Adrenal gland (tissue), 19 donors: Measurements from ENCODE around the gene C3orf62. TPM values are rescaled to one million over a fixed set of nuclear protein-coding genes. Genes with fewer than 3 reads are reported as not detected.

Experiments
- DNase-seq, 7 donors: peaks; one replicate each; pipeline ENCODE4 v3.0.0-alpha.2; 2019 to 2020
- H3K27ac ChIP-seq, 5 donors: fragments of 200-600 bp; sonication (generic) in 4 of 5; 1 replicate in 3 of 5; 2 replicates in 2 of 5; pipeline versions ENCODE4 v1.5.1 to v1.8.0; 2016 to 2020; ENCODE audit warnings: mild to moderate bottlenecking in 1 of 5
- H3K27me3 ChIP-seq: fragments of 200-600 bp; 2 replicates; pipeline ENCODE4 v1.8.0; 2021
- H3K36me3 ChIP-seq, 2 donors: fragments of 200-600 bp; replicated peaks in 1 of 2; 1 replicate in 1 of 2; 2 replicates in 1 of 2; pipeline versions ENCODE4 v1.5.1 to v1.8.0; 2018 to 2022
- H3K4me1 ChIP-seq, 2 donors: fragments of 200-600 bp; replicated peaks in 1 of 2; 1 replicate in 1 of 2; 2 replicates in 1 of 2; pipeline versions ENCODE4 v1.5.1 to v1.8.0; 2018 to 2021
- H3K4me3 ChIP-seq, 4 donors: fragments of 200-600 bp; sonication (generic) in 3 of 4; one replicate each; pipeline ENCODE4 v1.5.1; 2016 to 2018
- H3K9me3 ChIP-seq, 3 donors: fragments of 200-600 bp; sonication (generic) in 1 of 3; replicated peaks in 1 of 3; 1 replicate in 2 of 3; 2 replicates in 1 of 3; pipeline versions ENCODE4 v1.5.1 to v1.8.0; 2016 to 2021
- POLR2A ChIP-seq, 2 donors: fragments of 450-650 bp; IDR thresholded peaks; one replicate each; pipeline ENCODE4 v1.6.1; 2017; ENCODE audit warnings: antibody characterized with exemption in 2 of 2, mild to moderate bottlenecking in 2 of 2, moderate library complexity in 1 of 2
- WGBS, 4 donors: extraction: QIAGEN DNeasy Blood & Tissue Kit in 2 of 4; methylation state at CpG; one replicate each; pipeline versions ENCODE4 v1.1.5 to v1.1.7; 2013 to 2017; 5-methylcytosine and 5-hydroxymethylcytosine counted together
- intact Hi-C, 2 donors: fragments of 100-400 bp; cut with DNase I; formaldehyde crosslinking; loops; one replicate each; pipeline versions ENCODE4 v1.14.1 to v1.15.0; 2022 to 2023
- long read RNA-seq, 10 donors: library from polyadenylated mRNA in 3 of 10; unstranded in 2 of 10; stranded (forward) in 1 of 10; transcript quantifications; one replicate each; pipeline ENCODE4 v2.0.0 and lab custom pipeline, GENCODE V29; 2021 to 2026
- polyA plus RNA-seq, 3 donors: library from polyadenylated mRNA; stranded (reverse); fragments of 200-250 nt in 2 of 3; fragments of 350-450 nt in 1 of 3; fragmentation: Illumina TruSeq in 1 of 3; extraction: RNeasy Lipid Tissue Mini Kit (QIAGEN cat#74804) in 1 of 3; gene quantifications; one replicate each; pipeline ENCODE4 v1.2.3, GENCODE V29; 2013 to 2014
- total RNA-seq, 9 donors: library from RNA; depleted of rRNA in 4 of 9; stranded (reverse); fragments of >200 nt in 4 of 9; fragments of 120-200 nt in 1 of 9; fragmentation: NEBNext Ultra II Directional in 1 of 9; extraction: Animal tissue kit (Norgen Biotek cat#: 25700) in 1 of 9; gene quantifications; one replicate each; pipeline versions ENCODE4 v1.1.0 to v1.2.4, GENCODE V29; 2013 to 2023
- TF ChIP-seq, protein P1 (sequence below), 6 experiments: fragments of 450-650 bp in 4 of 6; fragments of 200-600 bp in 2 of 6; sonication (generic) in 1 of 6; IDR thresholded peaks; 1 replicate in 5 of 6; 2 replicates in 1 of 6; pipeline versions ENCODE4 v1.5.1 to v1.8.0; 2016 to 2021; ENCODE audit warnings: antibody characterized with exemption in 6 of 6, mild to moderate bottlenecking in 2 of 6, moderate library complexity in 1 of 6
- donor health status: healthy with polysubstance abuse.
- donor health status: Bipolar disorder and iron deficiency.
- donor health status: DM: yes; HTN: yes; CAD: no.
- donor health status: DM: no; HTN: no; CAD: no.
- donor health status: DM: no; HTN: no; CAD: no.
- donor health status: DM: yes; HTN: yes; CAD: no.

C3orf62 gene
- total RNA-seq (1 to 10 TPM; 3.4 to 7.4 (median 5.3) TPM), polyA plus RNA-seq (10 to 100 TPM in 2 of 3 donors, 1 to 10 TPM in 1; 7.9 to 17.9 (median 15.1) TPM)
- long read RNA-seq, donor 1: 0 reads
- long read RNA-seq, donor 2, full-length matches to known transcripts: 2 of 2 reads
- long read RNA-seq, donor 2, partial matches to known transcripts: 0 of 2 reads
- long read RNA-seq, donor 2, other reads (novel, unspliced or antisense): 0 of 2 reads
- long read RNA-seq, donor 3, full-length matches to known transcripts: 2 of 2 reads
- long read RNA-seq, donor 3, partial matches to known transcripts: 0 of 2 reads
- long read RNA-seq, donor 3, other reads (novel, unspliced or antisense): 0 of 2 reads
- long read RNA-seq, donor 4, partial matches to known transcripts: 0 of 3 reads
- long read RNA-seq, donor 4, other reads (novel, unspliced or antisense): 1 of 3 reads
- long read RNA-seq, donor 5, full-length matches to known transcripts: 4 of 5 reads
- long read RNA-seq, donor 5, partial matches to known transcripts: 0 of 5 reads
- long read RNA-seq, donor 5, other reads (novel, unspliced or antisense): 1 of 5 reads
- long read RNA-seq, donor 6, full-length matches to known transcripts: 3 of 4 reads
- long read RNA-seq, donor 6, partial matches to known transcripts: 0 of 4 reads
- long read RNA-seq, donor 6, other reads (novel, unspliced or antisense): 1 of 4 reads
- long read RNA-seq, donor 7, full-length matches to known transcripts: 1 of 1 reads
- long read RNA-seq, donor 7, partial matches to known transcripts: 0 of 1 reads
- long read RNA-seq, donor 7, other reads (novel, unspliced or antisense): 0 of 1 reads
- long read RNA-seq, donor 8, full-length matches to known transcripts: 3 of 3 reads
- long read RNA-seq, donor 8, partial matches to known transcripts: 0 of 3 reads
- long read RNA-seq, donor 8, other reads (novel, unspliced or antisense): 0 of 3 reads
- long read RNA-seq, donor 9: 0 reads
- long read RNA-seq, donor 10: 0 reads

DNA sequence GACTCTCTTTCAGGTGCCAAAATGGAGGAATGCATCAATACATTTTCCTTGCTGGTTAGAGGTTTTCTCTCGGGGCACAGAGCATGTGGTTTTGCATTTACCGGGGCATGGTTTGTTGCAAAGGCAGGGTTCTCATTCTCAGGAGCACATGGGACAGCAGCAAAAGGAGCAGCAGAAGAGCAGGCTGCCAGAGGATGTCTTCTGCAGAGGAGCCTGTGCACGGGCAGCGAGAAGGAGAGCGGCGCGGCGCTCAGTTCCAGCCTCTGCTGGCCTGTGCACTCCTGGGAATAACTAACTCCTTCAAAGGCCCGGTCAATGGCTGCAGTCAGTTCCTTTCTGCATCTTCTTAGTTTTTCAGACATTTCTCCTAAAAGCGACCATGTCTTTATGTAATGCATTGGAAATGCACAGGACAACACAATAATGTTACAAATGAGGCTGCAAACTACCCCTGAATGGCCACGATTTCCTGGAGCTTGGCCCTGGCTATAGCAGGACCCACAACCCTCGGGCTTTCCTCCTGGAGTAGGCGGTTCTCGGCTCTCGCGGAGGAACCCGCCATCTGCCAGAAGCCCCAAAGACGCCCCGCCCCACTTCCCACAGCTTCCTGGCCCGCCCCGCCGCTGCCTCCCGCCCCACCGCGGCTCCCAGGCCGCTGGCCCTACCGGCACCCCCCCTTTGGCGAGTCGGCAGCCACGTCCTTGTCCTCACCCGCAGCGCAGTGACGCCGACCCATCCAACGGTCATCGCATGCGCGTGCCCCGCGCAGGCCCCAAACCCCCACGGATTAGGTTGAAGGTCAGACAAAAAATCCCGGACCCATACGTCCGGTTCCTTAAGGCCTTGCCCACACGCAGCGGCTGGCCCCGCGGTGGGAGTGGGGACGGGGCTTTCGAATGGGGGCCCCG is at the start of gene C3orf62:
Gene C3orf62, minus strand, starts transcription at position 758 of the 908 bp plus-strand sequence. Its CDS starts 360 bp downstream, at position 398.
- intact Hi-C loops: loop anchor here (5.0 kb wide), 1 partner anchor 104 kb away; the partner anchor contains the start of gene KLHDC8B (in 2 of the 2)
- 3 to 21% (median 9%) methylated on average over 10 to 51 of the region's 51 CpGs for WGBS, 4 donors
- TF ChIP-seq POLR2A (IDR thresholded peaks at IDR 0.05): peak; percentile 13 to 63
- TF ChIP-seq, protein P1, sequence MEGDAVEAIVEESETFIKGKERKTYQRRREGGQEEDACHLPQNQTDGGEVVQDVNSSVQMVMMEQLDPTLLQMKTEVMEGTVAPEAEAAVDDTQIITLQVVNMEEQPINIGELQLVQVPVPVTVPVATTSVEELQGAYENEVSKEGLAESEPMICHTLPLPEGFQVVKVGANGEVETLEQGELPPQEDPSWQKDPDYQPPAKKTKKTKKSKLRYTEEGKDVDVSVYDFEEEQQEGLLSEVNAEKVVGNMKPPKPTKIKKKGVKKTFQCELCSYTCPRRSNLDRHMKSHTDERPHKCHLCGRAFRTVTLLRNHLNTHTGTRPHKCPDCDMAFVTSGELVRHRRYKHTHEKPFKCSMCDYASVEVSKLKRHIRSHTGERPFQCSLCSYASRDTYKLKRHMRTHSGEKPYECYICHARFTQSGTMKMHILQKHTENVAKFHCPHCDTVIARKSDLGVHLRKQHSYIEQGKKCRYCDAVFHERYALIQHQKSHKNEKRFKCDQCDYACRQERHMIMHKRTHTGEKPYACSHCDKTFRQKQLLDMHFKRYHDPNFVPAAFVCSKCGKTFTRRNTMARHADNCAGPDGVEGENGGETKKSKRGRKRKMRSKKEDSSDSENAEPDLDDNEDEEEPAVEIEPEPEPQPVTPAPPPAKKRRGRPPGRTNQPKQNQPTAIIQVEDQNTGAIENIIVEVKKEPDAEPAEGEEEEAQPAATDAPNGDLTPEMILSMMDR (IDR thresholded peaks at IDR 0.05): no peak
- Histone ChIP-seq H3K4me1 (peaks cover 25 to 45% of the 10 kb centered on the region in 2 donors), H3K9me3 (no peaks in the 10 kb centered on the region), H3K27ac (peak within 1 kb of the TSS; percentile 89 to 99 (median 97)), H3K36me3 (no peaks in the 10 kb centered on the region), H3K27me3 (no peaks in the 10 kb centered on the region), H3K4me3 (peak within 1 kb of the TSS in 1 of 4 donors; percentile 41)
- peak; percentile 93 to 97 (median 95) for DNase-seq

DNA sequence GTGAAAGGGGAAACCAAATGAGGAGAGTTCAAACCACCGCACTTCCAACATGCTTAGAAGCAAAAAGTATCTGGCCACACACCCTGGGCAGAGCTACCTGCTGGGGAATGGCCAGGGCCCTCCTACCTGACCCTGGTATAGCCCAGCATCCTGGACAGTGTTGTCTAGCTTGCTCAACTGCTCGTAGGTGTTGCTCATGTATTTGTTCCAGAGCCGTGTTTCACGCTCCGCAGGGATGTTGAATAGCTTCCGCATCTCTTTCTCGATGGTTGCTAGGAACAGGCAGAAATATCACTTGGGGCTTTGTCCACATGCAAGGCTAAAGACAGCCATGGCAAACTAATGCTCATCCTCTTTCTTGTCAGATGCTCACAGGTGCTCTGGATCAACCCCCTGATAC is 47.7 kb upstream of the C3orf62 start:
- TF ChIP-seq, protein P1 (IDR thresholded peaks at IDR 0.05): no peak
- TF ChIP-seq POLR2A (IDR thresholded peaks at IDR 0.05): no peak
- H3K4me1 ChIP-seq: no peaks in the 10 kb centered on the region
- H3K36me3 ChIP-seq: peaks cover 0 to 99% of the 10 kb centered on the region in 2 donors
- no peak overlapping the region for H3K27ac ChIP-seq
- intact Hi-C loops: loop anchor here in 1 of 2 donors (10.0 kb wide), 1 partner anchor 120 kb away; no protein-coding TSS in a partner anchor
- no peak for DNase-seq
- no peak overlapping the region for H3K4me3 ChIP-seq
- 91 to 95% (median 93%) methylated on average over 7 of the region's 7 CpGs for WGBS, 4 donors
- H3K27me3 ChIP-seq: no peaks in the 10 kb centered on the region
- no peaks in the 10 kb centered on the region for H3K9me3 ChIP-seq

DNA sequence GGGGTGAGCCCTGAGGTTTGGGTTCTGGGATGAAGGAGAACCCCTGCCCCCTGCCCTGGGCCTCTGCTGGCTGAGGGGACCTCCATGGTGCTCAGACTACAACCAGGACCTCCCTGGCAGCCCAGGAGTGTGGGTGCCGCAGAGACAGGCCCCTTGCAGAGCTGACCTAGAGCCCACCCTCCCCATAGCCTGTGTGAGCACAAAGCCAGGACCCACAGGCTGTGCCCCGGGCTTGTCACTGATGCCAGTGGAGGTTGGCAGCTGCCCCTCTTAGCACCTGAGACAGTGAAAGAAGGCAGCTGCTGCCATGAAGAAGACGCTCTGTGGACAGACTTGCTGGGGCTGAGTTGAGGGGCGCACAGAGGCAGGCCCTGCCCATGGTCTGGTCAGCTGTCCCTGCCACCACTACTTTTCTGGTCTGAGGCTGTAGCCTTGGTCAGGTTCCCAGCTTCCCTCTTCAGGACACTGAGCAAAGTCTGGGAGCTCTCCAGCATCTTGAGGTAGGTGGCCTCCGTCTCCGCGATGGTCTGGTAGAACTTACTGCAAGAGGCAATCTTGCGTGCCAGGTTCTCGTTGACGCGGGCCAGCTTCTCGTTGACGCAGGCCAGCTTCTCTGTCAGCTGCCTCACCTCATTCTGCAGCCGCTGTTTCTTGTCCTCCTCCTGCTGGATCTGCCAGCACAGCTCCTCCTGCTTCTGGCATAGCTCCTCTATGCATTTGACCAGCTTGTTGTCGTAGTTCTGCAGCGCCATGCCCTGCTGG is 39.8 kb upstream of the C3orf62 start:
- DNase-seq: no peak

More for the DNA sequence above, 39.8 kb upstream of the C3orf62 start:
- no peak for TF ChIP-seq POLR2A (IDR thresholded peaks at IDR 0.05)
- TF ChIP-seq, protein P1 (IDR thresholded peaks at IDR 0.05): no peak
- intact Hi-C loops: no loop called here
- H3K27ac ChIP-seq: no peak overlapping the region
- WGBS, 4 donors: 90 to 97% (median 94%) methylated on average over 5 to 16 of the region's 16 CpGs
- H3K36me3 ChIP-seq: peaks cover 0 to 74% of the 10 kb centered on the region in 2 donors
- no peak overlapping the region for H3K4me3 ChIP-seq
- no peaks in the 10 kb centered on the region for H3K9me3 ChIP-seq
- no peaks in the 10 kb centered on the region for H3K4me1 ChIP-seq
- H3K27me3 ChIP-seq: no peaks in the 10 kb centered on the region
